Skeletal muscle tissue (tissue), 4 donors: Measurements from ENCODE around the gene ABCA6. TPM values are rescaled to one million over a fixed set of nuclear protein-coding genes. Genes with fewer than 3 reads are reported as not detected.
"Not testable (repeated sequence)": the region's sequence is repeated elsewhere in the genome, so short reads cannot be mapped to it uniquely, and the experiment has no call there.

Experiments
- H3K27ac ChIP-seq: one replicate; pipeline ENCODE4 v1.7.0; 2013; ENCODE audit warnings: mild to moderate bottlenecking, low read depth, low read length, inconsistent platforms
- H3K27me3 ChIP-seq, 3 donors: one replicate each; pipeline ENCODE4 v1.7.0; 2013; ENCODE audit warnings: low read length in 3 of 3; ENCODE audit not compliant: control insufficient read depth in 3 of 3, insufficient read depth in 3 of 3
- H3K36me3 ChIP-seq, 3 donors: one replicate each; pipeline ENCODE4 v1.7.0; 2013; ENCODE audit warnings: low read length in 3 of 3; ENCODE audit not compliant: control insufficient read depth in 3 of 3, insufficient read depth in 3 of 3
- H3K4me1 ChIP-seq, 3 donors: one replicate each; pipeline ENCODE4 v1.7.0; 2013; ENCODE audit warnings: low read length in 3 of 3, mild to moderate bottlenecking in 3 of 3; ENCODE audit not compliant: control insufficient read depth in 3 of 3, insufficient read depth in 3 of 3
- H3K4me3 ChIP-seq, 3 donors: one replicate each; pipeline ENCODE4 v1.7.0; 2013; ENCODE audit warnings: low read length in 3 of 3
- H3K9ac ChIP-seq, 3 donors: one replicate each; pipeline ENCODE4 v1.7.0; 2013; ENCODE audit warnings: low read length in 3 of 3, mild to moderate bottlenecking in 3 of 3, moderate library complexity in 2 of 3, low read depth in 1 of 3
- H3K9me3 ChIP-seq, 3 donors: one replicate each; pipeline ENCODE4 v1.7.0; 2013; ENCODE audit warnings: low read length in 3 of 3; ENCODE audit not compliant: control insufficient read depth in 3 of 3
- total RNA-seq: library from RNA; depleted of rRNA; stranded (reverse); fragments of >200 nt; gene quantifications from one replicate; pipeline ENCODE4 v1.2.3, GENCODE V29; 2014
- donor health status: Osteomylitis.

Gene ABCA6
- total RNA-seq, 1 donor from 2014 or later, result 31.8 TPM

- Histone ChIP-seq H3K4me3 (no peak overlapping the region), H3K27ac (no peak overlapping the region), H3K27me3 (no peaks in the 10 kb centered on the region), H3K9me3 (peaks cover 0 to 5% (median 3%) of the 10 kb centered on the region in 3 donors), H3K9ac (no peak overlapping the region), H3K36me3 (peaks cover 14 to 43% (median 30%) of the 10 kb centered on the region in 3 donors), H3K4me1 (no peaks in the 10 kb centered on the region)
These were observed 62.8 kb downstream of the ABCA6 start for GRCh38 chr17:69078864-69079263.

- peaks cover 0 to 3% (median 0%) of the 10 kb centered on the region in 3 donors for H3K9me3 ChIP-seq
- H3K9ac ChIP-seq, result no peak overlapping the region
- H3K36me3 ChIP-seq, result peaks cover 7 to 21% (median 15%) of the 10 kb centered on the region in 3 donors
- no peaks in the 10 kb centered on the region for H3K27me3 ChIP-seq
- no peaks in the 10 kb centered on the region for H3K4me1 ChIP-seq
- H3K27ac ChIP-seq, result no peak overlapping the region
- H3K4me3 ChIP-seq, result no peak overlapping the region
These were observed 65.9 kb downstream of the ABCA6 start for GRCh38 chr17:69075823-69076222.

- not testable (repeated sequence) for H3K27ac ChIP-seq, H3K9me3 ChIP-seq, H3K27me3 ChIP-seq, H3K9ac ChIP-seq, H3K36me3 ChIP-seq, H3K4me3 ChIP-seq, H3K4me1 ChIP-seq
These were observed 68.3 kb downstream of the ABCA6 start for GRCh38 chr17:69073392-69073791.

GRCh38 chr17:69072803-69073256 is 68.9 kb downstream of the ABCA6 start:
- not testable (repeated sequence) for H3K9ac ChIP-seq, H3K4me1 ChIP-seq, H3K27me3 ChIP-seq, H3K9me3 ChIP-seq, H3K27ac ChIP-seq, H3K4me3 ChIP-seq, H3K36me3 ChIP-seq

DNA sequence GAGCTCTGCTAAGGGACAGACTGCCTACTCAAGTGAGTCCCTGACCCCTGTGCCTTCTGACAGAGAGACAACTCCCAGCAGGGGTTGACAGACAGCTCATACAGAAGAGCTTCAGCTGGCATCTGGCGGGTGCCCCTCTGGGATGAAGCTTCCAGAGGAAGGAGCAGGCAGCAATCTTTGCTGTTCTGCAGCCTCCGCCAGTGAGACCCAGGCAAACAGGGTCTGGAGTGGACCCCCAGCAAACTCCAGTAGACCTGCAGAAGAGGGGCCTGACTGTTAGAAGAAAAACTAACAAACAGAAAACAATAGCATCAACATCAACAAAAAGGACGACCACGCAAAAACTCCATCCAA is 70.5 kb downstream of the ABCA6 start:
- H3K4me1 ChIP-seq, H3K9ac ChIP-seq, H3K4me3 ChIP-seq, H3K9me3 ChIP-seq, H3K27ac ChIP-seq, H3K27me3 ChIP-seq, H3K36me3 ChIP-seq: not testable (repeated sequence)

- not testable (repeated sequence) for H3K27me3 ChIP-seq, H3K9me3 ChIP-seq, H3K36me3 ChIP-seq, H3K9ac ChIP-seq, H3K4me1 ChIP-seq, H3K4me3 ChIP-seq, H3K27ac ChIP-seq
These were observed 71.1 kb downstream of the ABCA6 start for GRCh38 chr17:69070378-69071232.

GRCh38 chr17:69069226-69069750 is 72.4 kb downstream of the ABCA6 start:
- H3K9ac ChIP-seq, result no peak overlapping the region
- no peak overlapping the region for H3K27ac ChIP-seq
- H3K9me3 ChIP-seq, result no peaks in the 10 kb centered on the region
- peaks cover 0 to 5% (median 2%) of the 10 kb centered on the region in 3 donors for H3K36me3 ChIP-seq
- H3K4me3 ChIP-seq, result no peak overlapping the region
- H3K27me3 ChIP-seq, result no peaks in the 10 kb centered on the region
- no peaks in the 10 kb centered on the region for H3K4me1 ChIP-seq

- Histone ChIP-seq H3K4me1 (no peaks in the 10 kb centered on the region), H3K9me3 (no peaks in the 10 kb centered on the region), H3K27me3 (no peaks in the 10 kb centered on the region), H3K9ac (no peak overlapping the region), H3K27ac (no peak overlapping the region), H3K36me3 (peaks cover 0 to 5% (median 2%) of the 10 kb centered on the region in 3 donors), H3K4me3 (no peak overlapping the region)
These were observed 74.2 kb downstream of the ABCA6 start for GRCh38 chr17:69067274-69068047.

DNA sequence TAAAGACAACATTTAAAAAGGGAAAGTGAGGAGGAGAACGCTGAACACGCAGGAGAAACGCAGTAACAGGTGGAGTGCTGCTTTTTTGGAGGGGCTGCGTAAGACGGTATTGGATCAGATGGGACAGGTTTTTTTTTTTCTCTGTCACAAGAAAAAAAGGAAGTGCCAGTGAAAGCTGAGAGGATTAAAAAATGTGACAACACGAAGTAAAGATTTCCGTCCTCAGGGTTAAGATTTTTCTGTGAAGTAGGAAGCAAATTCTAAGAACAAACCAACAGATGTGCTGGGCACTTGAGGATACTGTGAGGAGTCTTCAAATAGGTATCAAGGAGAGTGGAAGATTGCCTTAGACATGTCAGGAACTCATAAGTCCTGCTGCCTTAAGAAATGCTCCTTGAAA is 75.2 kb downstream of the ABCA6 start:
- Histone ChIP-seq H3K9ac (no peak overlapping the region), H3K4me1 (no peaks in the 10 kb centered on the region), H3K27ac (no peak overlapping the region), H3K4me3 (no peak overlapping the region), H3K9me3 (no peaks in the 10 kb centered on the region), H3K27me3 (no peaks in the 10 kb centered on the region), H3K36me3 (peaks cover 0 to 5% (median 2%) of the 10 kb centered on the region in 3 donors)

DNA sequence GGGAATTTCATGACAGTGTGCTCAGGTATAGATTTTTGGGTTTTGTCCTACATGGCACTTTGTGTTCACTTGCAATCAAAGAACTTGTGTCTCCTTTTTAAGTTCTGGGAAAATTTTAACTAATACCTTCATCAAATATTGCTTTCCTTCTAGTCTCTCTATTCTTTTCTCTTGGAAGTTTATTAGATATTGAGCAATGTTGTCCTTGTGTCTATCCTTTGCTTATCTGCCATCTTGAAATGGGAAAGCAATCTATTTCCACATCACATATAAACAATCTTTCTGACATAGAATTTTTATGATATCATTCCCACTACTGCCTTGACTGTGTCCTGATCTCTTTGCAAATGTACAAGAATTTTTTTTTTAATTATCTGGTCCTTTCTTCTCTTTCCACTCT is 76.6 kb downstream of the ABCA6 start:
- Histone ChIP-seq H3K9me3 (no peaks in the 10 kb centered on the region), H3K4me3 (no peak overlapping the region), H3K9ac (no peak overlapping the region), H3K4me1 (no peaks in the 10 kb centered on the region), H3K27me3 (no peaks in the 10 kb centered on the region), H3K27ac (no peak overlapping the region), H3K36me3 (peaks cover 0 to 5% (median 2%) of the 10 kb centered on the region in 3 donors)
